B cell (primary cell): Measurements from ENCODE around the gene CTNNA2.

Experiments used
- EZH2 ChIP-seq: IDR thresholded peaks from 2 replicates; pipeline ENCODE4 v1.6.1; 2012; ENCODE audit warnings: borderline replicate concordance, low read depth, mild to moderate bottlenecking, moderate library complexity, low read length; ENCODE audit not compliant: insufficient read depth, poor library complexity, severe bottlenecking
- TF ChIP-seq, protein P1 (sequence below): fragments of 200-600 bp; IDR thresholded peaks from one replicate; pipeline ENCODE4 v1.8.0; 2022; ENCODE audit warnings: antibody characterized with exemption, mild to moderate bottlenecking

DNA sequence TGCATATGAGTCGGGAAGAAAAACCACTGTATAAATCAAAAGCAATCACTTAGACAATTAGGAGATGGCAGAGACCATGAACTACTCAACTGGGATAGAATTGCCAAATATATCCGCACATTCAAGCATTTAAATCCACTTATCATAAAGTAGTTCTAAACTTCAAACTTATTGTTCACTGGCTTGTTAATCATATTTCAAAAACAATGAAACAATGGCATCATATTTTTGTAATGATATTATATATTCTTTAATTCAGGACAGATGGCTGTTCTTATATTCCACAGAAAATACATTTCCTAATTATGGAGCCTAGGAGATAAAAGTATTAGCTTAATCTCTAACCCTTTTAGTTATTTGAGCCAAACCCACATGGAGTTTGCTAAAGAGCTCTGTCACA lies 263.6 kb downstream of the CTNNA2 start:
- TF ChIP-seq, protein P1, sequence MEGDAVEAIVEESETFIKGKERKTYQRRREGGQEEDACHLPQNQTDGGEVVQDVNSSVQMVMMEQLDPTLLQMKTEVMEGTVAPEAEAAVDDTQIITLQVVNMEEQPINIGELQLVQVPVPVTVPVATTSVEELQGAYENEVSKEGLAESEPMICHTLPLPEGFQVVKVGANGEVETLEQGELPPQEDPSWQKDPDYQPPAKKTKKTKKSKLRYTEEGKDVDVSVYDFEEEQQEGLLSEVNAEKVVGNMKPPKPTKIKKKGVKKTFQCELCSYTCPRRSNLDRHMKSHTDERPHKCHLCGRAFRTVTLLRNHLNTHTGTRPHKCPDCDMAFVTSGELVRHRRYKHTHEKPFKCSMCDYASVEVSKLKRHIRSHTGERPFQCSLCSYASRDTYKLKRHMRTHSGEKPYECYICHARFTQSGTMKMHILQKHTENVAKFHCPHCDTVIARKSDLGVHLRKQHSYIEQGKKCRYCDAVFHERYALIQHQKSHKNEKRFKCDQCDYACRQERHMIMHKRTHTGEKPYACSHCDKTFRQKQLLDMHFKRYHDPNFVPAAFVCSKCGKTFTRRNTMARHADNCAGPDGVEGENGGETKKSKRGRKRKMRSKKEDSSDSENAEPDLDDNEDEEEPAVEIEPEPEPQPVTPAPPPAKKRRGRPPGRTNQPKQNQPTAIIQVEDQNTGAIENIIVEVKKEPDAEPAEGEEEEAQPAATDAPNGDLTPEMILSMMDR = no peak
- TF ChIP-seq EZH2 = no peak
